Mesodermal cell (in vitro differentiated cells): ENCODE data around the gene MAEA.

Experiments used
- H3K27ac ChIP-seq: 2 replicates; pipeline ENCODE4 v1.7.0; 2013; ENCODE audit warnings: mild to moderate bottlenecking, low read depth, low read length, moderate library complexity; ENCODE audit not compliant: severe bottlenecking
- H3K36me3 ChIP-seq: 2 replicates; pipeline ENCODE4 v1.7.1; 2013; ENCODE audit warnings: mild to moderate bottlenecking, low read length, moderate library complexity; ENCODE audit not compliant: control insufficient read depth, insufficient read depth
- H3K4me1 ChIP-seq: one replicate; pipeline ENCODE4 v1.7.1; 2013; ENCODE audit warnings: mild to moderate bottlenecking, low read length; ENCODE audit not compliant: insufficient read depth, control insufficient read depth, poor library complexity, severe bottlenecking
- H3K4me3 ChIP-seq: 2 replicates; pipeline ENCODE4 v1.7.0; 2013; ENCODE audit warnings: low read length, control low read depth, mild to moderate bottlenecking; ENCODE audit not compliant: insufficient read depth, poor library complexity, severe bottlenecking; ENCODE audit errors: extremely low read depth
- H3K9me3 ChIP-seq: 2 replicates; pipeline ENCODE4 v1.7.1; 2013; ENCODE audit warnings: mild to moderate bottlenecking, low read length, moderate library complexity; ENCODE audit not compliant: control insufficient read depth
- WGBS, 2 experiments: methylation state at CpG; one replicate each; pipeline ENCODE4 v1.1.5; 2013; ENCODE audit warnings: missing lambda C conversion rate in 2 of 2; ENCODE audit not compliant: insufficient coverage in 2 of 2; 5-methylcytosine and 5-hydroxymethylcytosine counted together

Gene MAEA

GRCh38 chr4:1264942-1265341 is 24.7 kb upstream of the MAEA start:
- no peaks in the 10 kb centered on the region for H3K36me3 ChIP-seq
- H3K9me3 ChIP-seq: peaks cover 6% of the 10 kb centered on the region
- H3K4me3 ChIP-seq: no peak overlapping the region
- WGBS, 2 experiments: 83 to 89% methylated on average over 2 to 3 of the region's 3 CpGs
- H3K27ac ChIP-seq: no peak overlapping the region
- H3K4me1 ChIP-seq: no peaks in the 10 kb centered on the region

DNA sequence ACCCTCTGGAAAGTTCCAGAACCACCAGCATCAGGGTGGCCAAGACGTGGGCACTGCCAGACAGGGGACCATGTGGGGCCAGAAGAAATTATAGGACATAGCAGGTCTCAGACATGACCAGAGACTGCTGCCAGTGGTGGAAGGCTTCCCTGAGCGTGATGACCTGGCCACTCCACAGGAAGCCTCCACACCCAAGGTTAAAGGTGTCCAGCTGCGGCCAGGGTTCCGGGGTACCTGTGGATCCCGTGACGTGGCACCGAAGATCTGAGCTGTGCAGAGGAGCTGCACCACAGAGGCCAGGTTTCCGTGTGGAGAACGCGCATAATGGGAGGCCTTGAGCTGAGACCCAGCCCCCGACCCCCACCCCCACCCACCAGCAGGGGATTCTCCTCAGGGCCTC is 24.3 kb upstream of the MAEA start:
- WGBS, 2 experiments: 83 to 94% methylated on average over 7 of the region's 11 CpGs
- H3K36me3 ChIP-seq: no peaks in the 10 kb centered on the region

DNA sequence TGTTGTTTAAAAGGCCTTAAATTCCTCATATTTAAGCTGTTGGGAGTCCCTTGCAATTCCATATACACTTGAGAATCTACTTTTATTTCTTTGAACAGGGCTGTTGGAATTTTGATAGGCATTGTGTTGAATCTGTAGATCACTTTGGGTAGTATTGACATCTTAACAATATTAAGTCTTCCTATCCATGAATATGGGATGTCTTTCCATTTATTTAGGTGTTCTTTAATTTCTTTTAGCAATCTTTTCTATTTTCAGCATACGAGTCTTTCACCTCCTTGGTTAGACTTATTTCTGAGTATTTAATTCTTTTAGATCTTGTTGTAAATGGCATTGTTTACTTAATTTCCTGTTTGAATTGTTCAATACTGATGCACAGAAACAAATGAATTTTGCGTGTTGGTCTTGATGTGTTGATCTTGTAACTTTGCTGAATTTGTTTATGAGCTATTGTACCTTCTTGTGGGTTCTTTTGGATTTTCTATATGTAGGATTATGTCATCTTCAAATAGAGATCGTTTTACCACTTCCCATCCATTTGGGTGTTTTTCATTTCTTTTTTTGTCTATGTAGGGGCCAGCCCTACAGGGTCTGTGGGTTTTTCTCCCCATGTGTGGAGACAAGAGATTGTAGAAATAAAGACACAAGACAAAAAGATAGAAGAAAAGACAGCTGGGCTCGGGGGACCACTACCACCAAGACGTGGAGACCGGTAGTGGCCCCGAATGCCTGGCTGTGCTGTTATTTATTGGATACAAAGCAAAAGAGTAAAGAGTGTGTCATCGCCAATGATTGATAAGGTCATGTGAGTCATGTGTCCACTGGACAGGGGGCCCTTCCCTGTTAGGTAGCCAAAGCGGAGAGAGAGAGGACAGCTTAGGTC is 22.6 kb upstream of the MAEA start:
- Histone ChIP-seq H3K27ac (no peak overlapping the region), H3K4me1 (no peaks in the 10 kb centered on the region), H3K36me3 (no peaks in the 10 kb centered on the region), H3K4me3 (no peak overlapping the region), H3K9me3 (peaks cover 14% of the 10 kb centered on the region)
- 92 to 94% methylated on average over 4 to 5 of the region's 9 CpGs for WGBS, 2 experiments

More for the DNA sequence above, 24.3 kb upstream of the MAEA start:
- H3K4me1 ChIP-seq: no peaks in the 10 kb centered on the region
- no peak overlapping the region for H3K4me3 ChIP-seq
- H3K9me3 ChIP-seq: peaks cover 6% of the 10 kb centered on the region
- no peak overlapping the region for H3K27ac ChIP-seq

GRCh38 chr4:1269209-1269608 is 20.5 kb upstream of the MAEA start:
- Histone ChIP-seq H3K36me3 (no peaks in the 10 kb centered on the region), H3K27ac (no peak overlapping the region), H3K4me3 (no peak overlapping the region), H3K9me3 (peaks cover 19% of the 10 kb centered on the region), H3K4me1 (no peaks in the 10 kb centered on the region)

GRCh38 chr4:1271686-1272085 is 18.0 kb upstream of the MAEA start:
- Histone ChIP-seq H3K4me3 (no peak overlapping the region), H3K9me3 (peaks cover 13% of the 10 kb centered on the region), H3K27ac (no peak overlapping the region), H3K36me3 (no peaks in the 10 kb centered on the region), H3K4me1 (no peaks in the 10 kb centered on the region)
- WGBS, 2 experiments: 96 to 100% methylated on average over 2 to 4 of the region's 5 CpGs

DNA sequence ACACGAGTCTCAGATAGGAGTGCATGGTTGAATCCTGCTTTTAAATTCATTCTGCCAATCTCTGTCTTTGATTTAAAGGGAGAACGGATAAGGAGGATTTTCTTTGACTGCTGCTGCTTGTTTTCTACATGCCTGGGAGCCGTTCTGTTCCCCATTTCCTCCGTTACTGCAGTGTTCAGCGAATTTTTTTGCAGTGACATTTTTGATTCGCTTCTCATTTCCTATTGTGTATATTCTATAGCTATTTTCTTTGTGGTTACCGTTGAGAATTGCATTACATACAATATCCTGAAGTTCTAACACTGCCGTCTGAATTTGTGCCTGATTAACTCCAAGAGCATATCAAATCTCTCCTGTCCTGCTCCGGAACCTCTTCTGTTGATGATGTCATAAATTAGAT is 14.8 kb upstream of the MAEA start:
- H3K4me3 ChIP-seq: no peak overlapping the region
- no peak overlapping the region for H3K27ac ChIP-seq
- no peaks in the 10 kb centered on the region for H3K36me3 ChIP-seq
- peaks cover 13% of the 10 kb centered on the region for H3K9me3 ChIP-seq
- no peaks in the 10 kb centered on the region for H3K4me1 ChIP-seq
- WGBS, 2 experiments: 88 to 100% methylated on average over 2 to 4 of the region's 9 CpGs

GRCh38 chr4:1276984-1277383 is 12.7 kb upstream of the MAEA start:
- Histone ChIP-seq H3K4me1 (no peaks in the 10 kb centered on the region), H3K36me3 (no peaks in the 10 kb centered on the region), H3K4me3 (no peak overlapping the region), H3K9me3 (peaks cover 6% of the 10 kb centered on the region), H3K27ac (no peak overlapping the region)
- 80 to 86% methylated on average over 1 of the region's 2 CpGs for WGBS, 2 experiments

GRCh38 chr4:1277667-1278665 is 11.7 kb upstream of the MAEA start:
- 75 to 83% methylated on average over 12 to 14 of the region's 15 CpGs for WGBS, 2 experiments
- peaks cover 2% of the 10 kb centered on the region for H3K9me3 ChIP-seq
- H3K4me1 ChIP-seq: no peaks in the 10 kb centered on the region
- H3K27ac ChIP-seq: no peak overlapping the region
- no peak overlapping the region for H3K4me3 ChIP-seq
- H3K36me3 ChIP-seq: no peaks in the 10 kb centered on the region

DNA sequence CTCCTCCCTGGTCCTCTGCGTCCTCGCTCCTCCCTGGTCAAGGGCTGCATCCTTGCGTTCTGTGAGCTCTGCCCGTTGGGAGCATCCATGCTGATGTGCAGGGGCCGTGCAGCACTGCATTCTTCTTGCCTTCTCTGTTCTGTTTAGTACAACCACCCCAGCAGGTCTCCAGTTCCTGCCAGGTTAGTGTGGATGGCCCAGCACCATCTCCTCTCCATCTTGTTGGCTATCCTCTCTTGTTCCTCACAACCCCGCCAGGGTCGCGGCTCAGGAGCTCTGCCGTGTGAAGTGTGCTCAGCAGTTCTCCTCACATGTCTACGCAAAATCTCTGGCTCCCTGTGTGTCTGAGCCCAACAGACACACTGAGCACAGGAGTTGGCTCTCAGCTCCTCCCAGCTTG is 10.4 kb upstream of the MAEA start:
- no peaks in the 10 kb centered on the region for H3K36me3 ChIP-seq
- H3K4me3 ChIP-seq: no peak overlapping the region
- no peak overlapping the region for H3K27ac ChIP-seq
- no peaks in the 10 kb centered on the region for H3K9me3 ChIP-seq
- 89 to 90% methylated on average over 6 to 10 of the region's 10 CpGs for WGBS, 2 experiments
- no peaks in the 10 kb centered on the region for H3K4me1 ChIP-seq

GRCh38 chr4:1283711-1284110 is 6.0 kb upstream of the MAEA start:
- no peak overlapping the region for H3K27ac ChIP-seq
- peaks cover 18% of the 10 kb centered on the region for H3K9me3 ChIP-seq
- H3K4me1 ChIP-seq: no peaks in the 10 kb centered on the region
- no peaks in the 10 kb centered on the region for H3K36me3 ChIP-seq
- 86 to 100% methylated on average over 4 to 6 of the region's 9 CpGs for WGBS, 2 experiments
- H3K4me3 ChIP-seq: no peak overlapping the region
